ENCODE data around the gene DNAJC30. TPM values are rescaled to one million over a fixed set of nuclear protein-coding genes. Genes with fewer than 3 reads are reported as not detected.

The DNAJC30 gene
- 8.4 TPM for total RNA-seq (ENCODE audit: unreplicated experiment)
- long read RNA-seq, transcript DNAJC30-201 (1 exons, 2,485 nt) = major isoform, 18 of 18 reads
- long read RNA-seq, partial matches to known transcripts = 0 of 18 reads
- long read RNA-seq, other reads (novel, unspliced or antisense) = 0 of 18 reads

DNA sequence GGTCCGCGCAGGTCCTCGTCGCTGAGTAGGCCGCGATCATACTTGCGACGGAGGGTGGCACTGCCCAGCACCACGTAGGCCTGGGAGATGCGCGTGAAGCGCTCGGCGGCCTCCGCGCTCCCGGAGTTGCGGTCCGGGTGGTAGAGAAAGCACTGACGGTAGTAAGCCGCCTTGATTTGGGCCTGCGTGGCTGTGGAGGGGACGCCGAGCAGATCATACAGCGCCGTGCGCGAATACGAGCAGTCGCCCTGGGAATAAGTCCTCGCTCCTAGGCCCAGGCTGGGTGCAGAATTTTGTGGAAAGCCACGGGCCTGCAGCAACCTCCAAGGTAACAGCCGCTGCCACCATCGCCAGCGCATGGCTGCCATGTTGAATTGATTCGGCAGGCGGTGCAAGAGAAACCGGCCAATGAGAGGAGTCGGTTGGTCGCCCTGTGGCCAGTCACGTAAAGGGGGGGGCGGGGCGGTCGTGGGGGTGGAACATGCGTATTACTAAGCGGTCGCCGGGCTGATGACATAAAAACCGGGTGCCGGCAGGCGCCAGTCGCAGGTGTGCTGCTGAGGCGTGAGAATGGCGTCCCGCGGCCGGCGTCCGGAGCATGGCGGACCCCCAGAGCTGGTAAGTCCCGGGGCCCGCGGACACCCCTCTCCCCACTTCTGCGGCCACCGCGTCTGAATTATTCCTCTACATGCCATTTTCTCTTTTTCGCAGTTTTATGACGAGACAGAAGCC is at the start of gene DNAJC30, which contains the start of gene BUD23:
TSS of gene DNAJC30 (minus strand) at position 398 of the 732 bp plus-strand sequence. CDS start at position 368, 30 bp downstream.
TSS of gene BUD23 (plus strand) at position 542 of the 732 bp plus-strand sequence. CDS start at position 571, 29 bp downstream.
- Mint-ChIP-seq H3K4me3 (ENCODE audit: unreplicated experiment) (peak within 1 kb of the TSS; percentile 100), H3K27ac (ENCODE audit: unreplicated experiment) (peak within 1 kb of the TSS; percentile 88), H3K9me3 (ENCODE audit: unreplicated experiment) (peaks cover 10% of the 10 kb centered on the region), H3K36me3 (ENCODE audit: unreplicated experiment) (peaks cover 4% of the 10 kb centered on the region), H3K27me3 (ENCODE audit: unreplicated experiment) (peaks cover 3% of the 10 kb centered on the region), H3K4me1 (ENCODE audit: low read depth, unreplicated experiment) (peaks cover 13% of the 10 kb centered on the region)
- peak; percentile 96 for DNase-seq
- TF ChIP-seq, protein P1, sequence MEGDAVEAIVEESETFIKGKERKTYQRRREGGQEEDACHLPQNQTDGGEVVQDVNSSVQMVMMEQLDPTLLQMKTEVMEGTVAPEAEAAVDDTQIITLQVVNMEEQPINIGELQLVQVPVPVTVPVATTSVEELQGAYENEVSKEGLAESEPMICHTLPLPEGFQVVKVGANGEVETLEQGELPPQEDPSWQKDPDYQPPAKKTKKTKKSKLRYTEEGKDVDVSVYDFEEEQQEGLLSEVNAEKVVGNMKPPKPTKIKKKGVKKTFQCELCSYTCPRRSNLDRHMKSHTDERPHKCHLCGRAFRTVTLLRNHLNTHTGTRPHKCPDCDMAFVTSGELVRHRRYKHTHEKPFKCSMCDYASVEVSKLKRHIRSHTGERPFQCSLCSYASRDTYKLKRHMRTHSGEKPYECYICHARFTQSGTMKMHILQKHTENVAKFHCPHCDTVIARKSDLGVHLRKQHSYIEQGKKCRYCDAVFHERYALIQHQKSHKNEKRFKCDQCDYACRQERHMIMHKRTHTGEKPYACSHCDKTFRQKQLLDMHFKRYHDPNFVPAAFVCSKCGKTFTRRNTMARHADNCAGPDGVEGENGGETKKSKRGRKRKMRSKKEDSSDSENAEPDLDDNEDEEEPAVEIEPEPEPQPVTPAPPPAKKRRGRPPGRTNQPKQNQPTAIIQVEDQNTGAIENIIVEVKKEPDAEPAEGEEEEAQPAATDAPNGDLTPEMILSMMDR (IDR thresholded peaks at IDR 0.05; ENCODE audit: partially characterized antibody, unreplicated experiment) = no peak

DNA sequence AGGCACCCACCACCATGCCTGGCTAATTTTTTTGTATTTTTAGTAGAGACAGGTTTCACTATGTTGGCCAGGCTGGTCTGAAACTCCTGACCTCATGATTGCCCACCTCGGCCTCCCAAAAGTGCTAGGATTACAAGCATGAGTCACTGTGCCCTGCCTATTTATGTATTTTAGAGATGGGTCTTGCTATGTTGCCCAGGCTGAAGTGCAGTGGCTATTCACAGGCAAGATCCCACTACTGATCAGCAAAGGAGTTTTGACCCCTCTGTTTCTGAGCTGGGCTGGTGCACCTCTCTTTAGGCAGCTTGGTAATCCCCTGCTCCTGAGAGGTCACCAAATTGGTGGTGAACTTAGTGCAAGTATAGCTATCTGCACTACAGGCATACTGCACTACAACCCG is 49.1 kb upstream of the DNAJC30 start:
- H3K4me1 Mint-ChIP-seq (ENCODE audit: low read depth, unreplicated experiment) = no peaks in the 10 kb centered on the region
- no peaks in the 10 kb centered on the region for H3K36me3 Mint-ChIP-seq (ENCODE audit: unreplicated experiment)
- DNase-seq = no peak
- TF ChIP-seq, protein P1 (IDR thresholded peaks at IDR 0.05; ENCODE audit: partially characterized antibody, unreplicated experiment) = no peak
- no peak overlapping the region for H3K27ac Mint-ChIP-seq (ENCODE audit: unreplicated experiment)
- no peak overlapping the region for H3K4me3 Mint-ChIP-seq (ENCODE audit: unreplicated experiment)
- H3K9me3 Mint-ChIP-seq (ENCODE audit: unreplicated experiment) = peaks cover 2% of the 10 kb centered on the region
- peaks cover 4% of the 10 kb centered on the region for H3K27me3 Mint-ChIP-seq (ENCODE audit: unreplicated experiment)

DNA sequence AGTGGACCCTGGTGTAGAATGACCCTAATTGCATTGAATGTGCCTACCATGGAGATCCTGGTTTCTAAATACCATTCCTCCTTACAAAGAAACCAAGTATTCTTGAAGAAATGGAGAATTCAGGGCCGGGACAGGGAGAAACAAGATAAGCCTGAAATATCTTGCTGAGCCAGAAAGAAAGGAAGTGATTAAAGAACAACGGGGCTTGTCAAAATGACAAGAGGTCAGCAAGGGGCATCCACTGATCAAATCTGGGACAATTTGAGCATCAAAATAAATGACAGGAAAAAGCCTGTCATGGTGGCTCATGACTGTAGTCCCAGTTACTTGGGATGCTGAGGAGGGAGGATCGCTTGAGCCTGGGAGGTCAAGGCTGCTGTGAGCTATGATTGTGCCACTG is 47.2 kb upstream of the DNAJC30 start:
- TF ChIP-seq, protein P1 (IDR thresholded peaks at IDR 0.05; ENCODE audit: partially characterized antibody, unreplicated experiment) = no peak
- no peaks in the 10 kb centered on the region for H3K4me1 Mint-ChIP-seq (ENCODE audit: low read depth, unreplicated experiment)
- no peaks in the 10 kb centered on the region for H3K27me3 Mint-ChIP-seq (ENCODE audit: unreplicated experiment)
- DNase-seq = no peak
- no peak overlapping the region for H3K4me3 Mint-ChIP-seq (ENCODE audit: unreplicated experiment)
- no peaks in the 10 kb centered on the region for H3K36me3 Mint-ChIP-seq (ENCODE audit: unreplicated experiment)
- no peak overlapping the region for H3K27ac Mint-ChIP-seq (ENCODE audit: unreplicated experiment)
- peaks cover 2% of the 10 kb centered on the region for H3K9me3 Mint-ChIP-seq (ENCODE audit: unreplicated experiment)

DNA sequence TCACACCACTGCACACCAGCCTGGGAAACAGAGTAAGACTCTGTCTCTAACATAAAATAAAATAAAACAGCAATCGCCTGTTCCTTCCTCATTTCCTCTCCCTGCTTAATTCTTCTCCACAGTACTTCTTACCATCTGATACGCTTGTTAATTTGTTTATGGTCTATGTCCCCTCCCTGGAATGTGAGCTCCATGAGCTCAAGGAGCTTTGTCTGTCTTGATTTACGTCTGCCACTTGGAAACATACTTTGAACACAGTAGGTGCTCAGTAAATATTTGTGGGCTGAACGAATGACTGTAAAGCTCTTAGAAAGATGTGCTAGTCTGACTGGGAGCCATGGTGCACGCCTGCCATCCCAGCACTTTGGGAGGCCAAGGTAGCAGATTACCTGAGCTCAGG is 45.3 kb upstream of the DNAJC30 start:
- Mint-ChIP-seq H3K36me3 (ENCODE audit: unreplicated experiment) (no peaks in the 10 kb centered on the region), H3K4me3 (ENCODE audit: unreplicated experiment) (no peak overlapping the region), H3K9me3 (ENCODE audit: unreplicated experiment) (no peaks in the 10 kb centered on the region), H3K27ac (ENCODE audit: unreplicated experiment) (no peak overlapping the region), H3K4me1 (ENCODE audit: low read depth, unreplicated experiment) (no peaks in the 10 kb centered on the region), H3K27me3 (ENCODE audit: unreplicated experiment) (no peaks in the 10 kb centered on the region)
- TF ChIP-seq, protein P1 (IDR thresholded peaks at IDR 0.05; ENCODE audit: partially characterized antibody, unreplicated experiment) = no peak
- no peak for DNase-seq

DNA sequence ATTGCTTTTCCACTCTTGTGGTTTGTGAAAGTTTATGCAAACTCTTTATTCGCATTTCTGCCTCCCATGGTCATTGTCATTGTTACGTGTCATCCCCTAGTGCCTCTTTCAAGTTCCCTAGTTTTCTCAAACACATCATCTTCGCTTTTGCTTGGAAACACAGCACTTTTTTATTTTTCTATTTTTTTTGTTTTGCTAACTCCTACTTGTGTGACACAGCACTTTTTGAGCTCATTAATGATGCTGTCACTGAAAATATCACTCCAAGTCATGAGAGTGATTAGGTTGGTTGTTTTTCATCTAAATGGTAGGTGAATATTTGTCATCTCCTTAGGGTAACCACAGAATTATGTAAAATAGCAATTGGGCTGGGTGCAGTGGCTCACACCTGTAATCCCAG is 44.7 kb upstream of the DNAJC30 start:
- H3K36me3 Mint-ChIP-seq (ENCODE audit: unreplicated experiment) = no peaks in the 10 kb centered on the region
- TF ChIP-seq, protein P1 (IDR thresholded peaks at IDR 0.05; ENCODE audit: partially characterized antibody, unreplicated experiment) = no peak
- no peaks in the 10 kb centered on the region for H3K27me3 Mint-ChIP-seq (ENCODE audit: unreplicated experiment)
- H3K4me3 Mint-ChIP-seq (ENCODE audit: unreplicated experiment) = no peak overlapping the region
- DNase-seq = no peak
- H3K9me3 Mint-ChIP-seq (ENCODE audit: unreplicated experiment) = no peaks in the 10 kb centered on the region
- no peak overlapping the region for H3K27ac Mint-ChIP-seq (ENCODE audit: unreplicated experiment)
- no peaks in the 10 kb centered on the region for H3K4me1 Mint-ChIP-seq (ENCODE audit: low read depth, unreplicated experiment)
